Heart right ventricle (tissue), 16 donors: Measurements from ENCODE around the gene ALCAM. TPM values are rescaled to one million over a fixed set of nuclear protein-coding genes. Genes with fewer than 3 reads are reported as not detected.
"Not testable (repeated sequence)": the region's sequence is repeated elsewhere in the genome, so short reads cannot be mapped to it uniquely, and the experiment has no call there.

Experiments used
- ATAC-seq, 8 donors: fragments of 200-7000 bp; cut with Tn5 transposase; one replicate each; pipeline ENCODE4 v1.9.1; 2020; ENCODE audit warnings: mild to moderate bottlenecking in 8 of 8, moderate library complexity in 8 of 8, moderate number of reproducible peaks in 1 of 8
- DNase-seq, 2 donors: peaks; one replicate each; pipeline ENCODE4 v3.0.0-alpha.2; 2020
- H3K27ac ChIP-seq, 10 donors: fragments of 200-600 bp; sonication (generic) in 2 of 10; one replicate each; pipeline versions ENCODE4 v1.5.0 to v1.8.0; 2020 to 2022; ENCODE audit warnings: mild to moderate bottlenecking in 3 of 10
- H3K27me3 ChIP-seq, 7 donors: fragments of 200-600 bp; one replicate each; pipeline ENCODE4 v1.8.0; 2021 to 2022; ENCODE audit warnings: mild to moderate bottlenecking in 2 of 7
- H3K36me3 ChIP-seq, 9 donors: fragments of 200-600 bp; sonication (generic) in 1 of 9; one replicate each; pipeline versions ENCODE4 v1.5.0 to v1.8.0; 2020 to 2022; ENCODE audit warnings: mild to moderate bottlenecking in 2 of 9
- H3K4me1 ChIP-seq, 9 donors: fragments of 200-600 bp; sonication (generic) in 1 of 9; one replicate each; pipeline versions ENCODE4 v1.5.0 to v1.8.0; 2020 to 2022; ENCODE audit warnings: mild to moderate bottlenecking in 4 of 9
- H3K4me3 ChIP-seq, 10 donors: fragments of 200-600 bp; sonication (generic) in 2 of 10; one replicate each; pipeline versions ENCODE4 v1.5.0 to v1.8.0; 2020 to 2022; ENCODE audit warnings: mild to moderate bottlenecking in 7 of 10, moderate library complexity in 2 of 10
- H3K9me3 ChIP-seq, 11 donors: fragments of 200-600 bp in 10 of 11; sonication (generic) in 2 of 11; one replicate each; pipeline versions ENCODE4 v1.5.0 to v1.8.0; 2013 to 2022; ENCODE audit warnings: mild to moderate bottlenecking in 2 of 11, control low read depth in 1 of 11, moderate library complexity in 1 of 11
- WGBS, 2 donors: extraction: QIAGEN DNeasy Blood & Tissue Kit; methylation state at CpG; one replicate each; pipeline ENCODE4 v1.1.7; 2013; ENCODE audit warnings: inconsistent platforms in 1 of 2; 5-methylcytosine and 5-hydroxymethylcytosine counted together
- intact Hi-C, 10 donors: fragments of 100-400 bp; cut with DNase I; formaldehyde crosslinking; loops; one replicate each; pipeline versions ENCODE4 v1.11.1 to v1.14.2; 2022
- polyA plus RNA-seq, 2 donors: library from polyadenylated mRNA; stranded (reverse); fragments of 200-250 nt; gene quantifications; one replicate each; pipeline ENCODE4 v1.2.3, GENCODE V29; 2013
- total RNA-seq, 10 donors: library from RNA; stranded (reverse); fragmentation: NEBNext Ultra II Directional in 3 of 10; extraction: Animal tissue kit (Norgen Biotek cat#: 25700) in 3 of 10; gene quantifications; one replicate each; pipeline versions ENCODE4 v1.2.1 to v1.2.4, GENCODE V29; 2021 to 2023
- TF ChIP-seq, protein P1 (sequence below), 9 donors: fragments of 200-600 bp; sonication (generic) in 2 of 9; IDR thresholded peaks; one replicate each; pipeline versions ENCODE4 v1.5.0 to v1.8.0; 2021 to 2022; ENCODE audit warnings: antibody characterized with exemption in 9 of 9, mild to moderate bottlenecking in 5 of 9, moderate library complexity in 1 of 9
- donor health status: Arrhythmogenic right ventricular cardiomyopathy.
- donor health status: ischemic (EF 13 %, LVEDD 7.1; RV severe dilation, severe dysfunction).
- donor health status: healthy with polysubstance abuse.
- donor health status: DM: no; HTN: yes; CAD: no.
- donor health status: DM: no; HTN: no; CAD: no.
- donor health status: ischemic (EF 25% LVEDD 6.9; RV normal size, moderate dysfunction).
- donor health status: ischemic (EF 25% LVEDD 5.7; RV mildly dilated, moderate dysfunction).
- donor health status: healthy.
- donor health status: DM: yes; HTN: yes; CAD: no.
- donor health status: Ischemic cardiomyopathy.
- donor health status: ischemic (EF 35%, LVEDD 5.7; RV mildly dilated, moderate dysfunction).
- donor health status: nonischemic (EF 11% LVEDD 7.7; RV severe dilation, severe dysfunction).
- donor health status: DM: yes; HTN: yes; CAD: no.
- donor health status: PGD.
- donor health status: ischemic (EF 29% LVEDD 5.4; RV normal size, mild dysfunction).
- donor health status: nonischemic (EF 23%, LVEDD 6.1; RV moderate dilation, normal function).

The ALCAM gene
- total and polyA plus RNA-seq, 12 donors: 1.3 to 23.9 (median 3.6) TPM

DNA sequence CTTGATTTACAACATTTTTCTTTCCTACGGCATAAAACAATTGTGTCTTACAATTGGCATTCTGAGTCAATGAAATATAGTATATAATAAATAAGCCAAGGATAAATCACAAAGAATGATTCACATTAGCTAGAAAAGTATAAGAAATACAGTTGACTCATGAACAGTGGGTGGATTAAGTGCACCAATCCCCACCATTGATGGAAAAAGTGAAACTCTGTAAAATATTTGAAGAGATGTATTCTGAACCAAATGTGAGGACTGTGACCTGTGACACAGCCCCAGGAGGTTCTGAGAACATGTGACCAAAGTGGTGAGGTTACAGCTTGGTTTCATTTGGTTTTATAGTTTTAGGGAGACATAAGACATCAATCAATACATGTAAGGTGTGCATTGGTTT lies 227.5 kb downstream of the ALCAM start:
- Histone ChIP-seq H3K27me3 (no peaks in the 10 kb centered on the region), H3K4me3 (no peak overlapping the region), H3K36me3 (no peaks in the 10 kb centered on the region), H3K4me1 (no peaks in the 10 kb centered on the region), H3K9me3 (no peaks in the 10 kb centered on the region), H3K27ac (no peak overlapping the region)
- no peak for DNase-seq
- 97 to 98% methylated on average over 1 of the region's 1 CpG for WGBS, 2 donors
- no peak for ATAC-seq
- intact Hi-C loops: no loop called here
- TF ChIP-seq, protein P1, sequence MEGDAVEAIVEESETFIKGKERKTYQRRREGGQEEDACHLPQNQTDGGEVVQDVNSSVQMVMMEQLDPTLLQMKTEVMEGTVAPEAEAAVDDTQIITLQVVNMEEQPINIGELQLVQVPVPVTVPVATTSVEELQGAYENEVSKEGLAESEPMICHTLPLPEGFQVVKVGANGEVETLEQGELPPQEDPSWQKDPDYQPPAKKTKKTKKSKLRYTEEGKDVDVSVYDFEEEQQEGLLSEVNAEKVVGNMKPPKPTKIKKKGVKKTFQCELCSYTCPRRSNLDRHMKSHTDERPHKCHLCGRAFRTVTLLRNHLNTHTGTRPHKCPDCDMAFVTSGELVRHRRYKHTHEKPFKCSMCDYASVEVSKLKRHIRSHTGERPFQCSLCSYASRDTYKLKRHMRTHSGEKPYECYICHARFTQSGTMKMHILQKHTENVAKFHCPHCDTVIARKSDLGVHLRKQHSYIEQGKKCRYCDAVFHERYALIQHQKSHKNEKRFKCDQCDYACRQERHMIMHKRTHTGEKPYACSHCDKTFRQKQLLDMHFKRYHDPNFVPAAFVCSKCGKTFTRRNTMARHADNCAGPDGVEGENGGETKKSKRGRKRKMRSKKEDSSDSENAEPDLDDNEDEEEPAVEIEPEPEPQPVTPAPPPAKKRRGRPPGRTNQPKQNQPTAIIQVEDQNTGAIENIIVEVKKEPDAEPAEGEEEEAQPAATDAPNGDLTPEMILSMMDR (IDR thresholded peaks at IDR 0.05): no peak

DNA sequence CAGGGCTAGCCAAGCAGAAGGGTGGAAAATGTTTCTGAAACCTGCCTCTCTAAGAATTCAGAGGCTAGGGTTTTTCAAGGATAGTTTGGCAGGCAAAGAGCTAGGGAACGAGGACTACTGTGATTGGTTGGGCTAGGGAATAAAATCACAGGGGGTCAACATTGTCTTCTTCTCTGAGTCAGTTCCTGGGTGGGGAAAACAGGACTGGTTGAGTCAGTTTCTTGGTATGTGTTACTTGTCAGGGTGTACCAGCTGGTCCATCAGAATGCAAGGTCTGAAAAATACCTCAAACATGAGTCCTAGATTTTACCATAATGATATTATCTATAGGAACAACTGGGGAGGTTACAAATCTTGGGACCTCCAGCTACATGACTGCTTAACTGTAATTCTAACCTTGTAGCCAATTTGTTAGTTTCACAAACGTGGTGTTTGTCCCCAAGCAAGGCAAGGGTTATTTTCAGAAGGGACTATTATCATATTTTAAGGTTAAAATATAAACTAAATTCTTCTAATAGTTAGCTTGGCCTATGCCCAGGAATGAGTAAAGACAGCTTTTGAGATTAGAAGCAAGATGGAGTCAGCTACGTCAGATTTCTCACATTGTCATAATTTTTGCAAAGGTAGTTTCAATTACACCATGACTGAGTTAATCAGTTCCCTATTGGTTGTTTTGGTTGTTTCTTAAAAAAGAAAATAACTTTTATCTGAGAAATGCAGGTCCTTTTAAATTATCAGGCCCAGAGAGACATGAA lies 231.5 kb downstream of the ALCAM start:
- no peak overlapping the region for H3K4me3 ChIP-seq
- no peaks in the 10 kb centered on the region for H3K27me3 ChIP-seq
- no peak for ATAC-seq
- H3K27ac ChIP-seq: no peak overlapping the region
- 64 to 73% methylated on average over 3 of the region's 3 CpGs for WGBS, 2 donors
- TF ChIP-seq, protein P1 (IDR thresholded peaks at IDR 0.05): no peak
- no peaks in the 10 kb centered on the region for H3K4me1 ChIP-seq
- no peak for DNase-seq
- H3K9me3 ChIP-seq: no peaks in the 10 kb centered on the region
- intact Hi-C loops: no loop called here
- no peaks in the 10 kb centered on the region for H3K36me3 ChIP-seq

DNA sequence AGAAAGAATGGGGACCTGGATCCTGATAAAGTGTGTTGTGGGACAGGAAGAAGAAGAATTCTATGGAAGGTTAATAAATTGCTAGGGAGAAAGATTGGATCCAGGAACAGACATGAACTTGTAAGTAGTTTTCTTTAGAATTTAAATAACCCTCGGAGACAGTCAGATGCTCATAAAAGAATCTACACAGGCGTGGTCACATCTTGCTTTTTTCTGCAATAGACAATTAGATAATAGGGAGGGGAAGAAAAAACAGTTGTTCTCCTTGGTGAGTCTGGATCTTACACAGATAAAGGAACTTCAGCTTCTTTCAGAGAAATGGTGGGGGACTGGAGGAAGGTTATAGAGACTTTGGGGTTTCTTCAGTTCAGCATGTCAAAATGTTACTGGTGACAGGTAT lies 232.6 kb downstream of the ALCAM start:
- intact Hi-C loops: no loop called here
- DNase-seq: no peak
- Histone ChIP-seq H3K36me3 (no peaks in the 10 kb centered on the region), H3K27ac (no peak overlapping the region), H3K4me1 (no peaks in the 10 kb centered on the region), H3K9me3 (no peaks in the 10 kb centered on the region), H3K27me3 (no peaks in the 10 kb centered on the region), H3K4me3 (no peak overlapping the region)
- TF ChIP-seq, protein P1 (IDR thresholded peaks at IDR 0.05): no peak
- WGBS, 2 donors: 86 to 89% methylated on average over 2 of the region's 2 CpGs
- no peak for ATAC-seq

DNA sequence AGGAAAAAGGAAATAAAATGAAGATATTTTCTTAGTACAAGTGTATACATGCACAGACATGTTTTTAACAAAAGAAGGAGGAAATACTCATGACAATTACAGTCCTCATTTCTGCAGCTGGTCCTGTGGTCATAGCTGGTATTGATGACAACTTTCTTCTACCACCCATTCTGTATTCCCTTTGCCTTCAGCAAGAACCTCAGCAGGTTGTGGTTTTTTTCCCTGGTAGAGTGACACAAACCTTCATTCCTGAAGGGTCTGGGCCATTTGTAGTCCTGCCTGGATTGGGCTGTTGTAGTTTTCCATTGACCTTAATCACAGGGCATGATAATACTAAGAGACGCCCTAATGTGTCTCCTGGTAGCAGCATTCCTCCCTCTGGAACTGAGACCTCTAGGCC lies 235.0 kb downstream of the ALCAM start:
- not testable (repeated sequence) for H3K9me3 ChIP-seq, DNase-seq, H3K4me3 ChIP-seq, H3K27me3 ChIP-seq, H3K36me3 ChIP-seq, H3K27ac ChIP-seq, H3K4me1 ChIP-seq, ATAC-seq
- WGBS, 2 donors: 85 to 87% methylated on average over 1 of the region's 1 CpG
- intact Hi-C loops: loop anchor here in 1 of 10 donors (2.0 kb wide), 1 partner anchor 57 kb away; no protein-coding TSS in a partner anchor

DNA sequence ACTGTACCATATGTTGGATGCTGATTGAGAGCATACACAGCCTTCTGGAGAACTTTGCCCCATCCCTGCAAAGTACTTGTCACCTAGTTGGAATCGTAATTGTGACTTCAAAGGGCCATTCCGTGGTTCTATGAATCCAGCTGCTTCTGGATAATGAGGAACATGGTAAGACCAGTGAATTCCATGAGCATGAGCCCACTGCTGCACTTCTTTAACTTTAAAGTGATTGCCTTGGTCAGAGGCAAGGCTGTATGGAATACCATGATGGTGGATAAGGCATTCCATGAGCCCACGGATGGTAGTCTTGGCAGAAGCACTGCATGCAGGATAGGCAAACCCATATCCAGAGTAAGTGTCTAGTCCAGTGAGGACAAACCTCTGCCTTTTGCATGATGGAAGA lies 235.6 kb downstream of the ALCAM start:
- DNase-seq, H3K4me1 ChIP-seq, H3K4me3 ChIP-seq, H3K36me3 ChIP-seq, ATAC-seq, H3K9me3 ChIP-seq, H3K27ac ChIP-seq, H3K27me3 ChIP-seq: not testable (repeated sequence)
- WGBS, 2 donors: 90% methylated on average over 3 of the region's 3 CpGs
- intact Hi-C loops: loop anchor here in 1 of 10 donors (2.0 kb wide), 1 partner anchor 57 kb away; no protein-coding TSS in a partner anchor

DNA sequence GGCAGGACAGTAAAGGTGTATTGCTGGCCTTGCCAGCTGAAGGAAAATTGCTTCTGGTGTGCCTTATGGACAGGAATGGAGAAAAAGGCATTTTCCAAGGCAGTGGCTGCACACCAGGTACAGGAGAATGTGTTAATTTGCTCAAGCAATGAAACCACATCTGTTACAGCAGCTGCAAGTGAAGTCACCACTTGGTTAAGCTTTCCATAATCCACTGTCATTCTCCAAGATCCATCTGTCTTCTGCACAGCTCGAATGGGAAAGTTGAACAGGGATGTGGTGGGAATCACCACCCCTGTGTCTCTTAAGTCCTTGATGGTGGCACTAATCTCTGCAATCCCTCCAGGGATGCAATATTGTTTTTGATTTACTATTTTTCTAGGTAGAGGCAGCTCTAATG lies 236.8 kb downstream of the ALCAM start:
- ATAC-seq, H3K27me3 ChIP-seq: not testable (repeated sequence)

More for the DNA sequence above, 236.8 kb downstream of the ALCAM start:
- not testable (repeated sequence) for H3K4me1 ChIP-seq, DNase-seq, H3K4me3 ChIP-seq, H3K36me3 ChIP-seq, H3K27ac ChIP-seq, H3K9me3 ChIP-seq
- 67 to 81% methylated on average over 1 of the region's 1 CpG for WGBS, 2 donors
- intact Hi-C loops: loop anchor here in 1 of 10 donors (2.0 kb wide), 1 partner anchor 59 kb away; no protein-coding TSS in a partner anchor
